NCI-H2081 treated with DMSO at 0.1 percent for 48 hours (cell line): Measurements from ENCODE around the gene SIPA1L3.

ENCODE experiments used
- DNase-seq: peaks from one replicate; lab custom pipeline; 2025; lab: John Stamatoyannopoulos, UW

Gene SIPA1L3

DNA sequence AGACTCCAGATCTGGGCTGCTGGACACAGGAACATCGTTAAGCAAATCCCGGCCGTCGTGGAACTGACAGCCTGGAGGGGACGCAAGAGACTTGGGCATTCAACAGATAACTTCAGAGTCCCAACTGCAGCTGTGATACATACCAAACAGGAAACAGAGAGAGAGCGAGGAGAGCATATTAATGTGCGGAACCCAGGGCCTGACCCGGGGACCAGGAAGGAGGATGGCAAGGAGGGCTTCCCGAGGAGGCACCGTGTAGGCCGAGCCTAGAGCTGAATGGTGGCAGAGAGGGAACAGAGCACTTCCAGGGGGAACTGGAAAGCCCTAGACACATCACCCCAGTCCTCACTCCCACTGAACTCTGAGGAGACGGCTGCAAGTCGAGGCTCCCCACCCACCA, 68.1 kb downstream of the SIPA1L3 start:
- no peak for DNase-seq

DNA sequence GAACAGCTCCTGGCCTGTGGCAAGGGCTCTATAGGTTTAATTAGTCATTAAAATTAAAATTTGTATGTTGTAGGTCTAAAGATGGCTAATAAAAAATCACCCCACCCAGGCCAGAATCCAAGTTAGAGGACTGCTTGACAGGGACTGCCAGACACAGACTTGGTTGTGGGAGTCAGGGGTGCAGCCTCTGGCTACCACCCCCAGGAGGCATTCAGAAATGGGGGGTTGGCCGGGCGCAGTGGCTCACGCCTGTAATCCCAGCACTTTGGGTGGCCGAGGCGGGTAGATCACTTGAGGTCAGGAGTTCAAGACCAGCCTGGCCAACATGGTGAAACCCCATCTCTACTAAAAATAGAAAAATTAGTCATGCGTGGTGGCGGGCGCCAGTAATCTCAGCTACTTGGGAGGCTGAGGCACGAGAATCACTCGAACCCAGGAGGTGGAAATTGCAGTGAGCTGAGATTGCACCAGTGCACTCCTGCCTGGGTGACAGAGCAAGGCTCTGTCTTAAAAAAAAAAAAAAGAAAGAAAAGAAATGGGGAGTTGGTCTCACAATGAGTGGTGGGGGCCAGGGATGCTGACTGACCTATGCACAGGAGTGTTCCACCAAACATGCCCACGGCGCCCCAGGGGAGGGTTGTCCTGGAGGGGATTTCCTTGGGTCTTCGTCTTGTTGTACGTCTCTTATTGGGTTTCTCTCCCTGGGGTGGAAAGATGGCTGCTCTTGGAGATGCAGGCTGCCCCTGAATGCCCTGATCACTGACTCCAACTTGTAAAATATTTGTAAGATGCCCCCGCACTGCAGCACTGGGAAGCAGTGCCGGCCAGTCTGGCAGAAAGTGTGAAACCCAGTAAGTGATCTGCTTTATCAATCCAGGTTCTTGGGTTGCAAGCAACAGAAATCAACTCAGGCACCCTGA, 68.8 kb downstream of the SIPA1L3 start:
- no peak for DNase-seq

DNA sequence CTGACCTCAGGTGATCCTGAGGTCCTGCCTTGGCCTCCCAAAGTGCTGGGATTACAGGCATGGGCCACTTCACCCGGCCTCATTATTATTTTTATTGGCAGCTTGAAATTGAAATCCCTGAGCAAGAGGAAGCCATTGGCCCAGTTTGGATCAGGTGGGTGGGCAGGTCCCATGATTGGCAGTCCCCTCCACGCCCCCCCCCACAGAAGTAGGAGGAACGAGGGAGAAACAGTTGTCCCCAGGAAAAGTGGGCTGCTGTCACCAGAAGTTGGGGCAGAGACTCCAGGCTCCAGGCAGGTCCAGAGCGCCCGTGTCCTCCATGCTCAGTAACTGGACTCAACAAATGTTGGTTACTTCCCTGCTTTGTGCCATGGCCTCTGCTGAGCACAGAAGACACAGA, 70.4 kb downstream of the SIPA1L3 start:
- DNase-seq, result no peak

DNA sequence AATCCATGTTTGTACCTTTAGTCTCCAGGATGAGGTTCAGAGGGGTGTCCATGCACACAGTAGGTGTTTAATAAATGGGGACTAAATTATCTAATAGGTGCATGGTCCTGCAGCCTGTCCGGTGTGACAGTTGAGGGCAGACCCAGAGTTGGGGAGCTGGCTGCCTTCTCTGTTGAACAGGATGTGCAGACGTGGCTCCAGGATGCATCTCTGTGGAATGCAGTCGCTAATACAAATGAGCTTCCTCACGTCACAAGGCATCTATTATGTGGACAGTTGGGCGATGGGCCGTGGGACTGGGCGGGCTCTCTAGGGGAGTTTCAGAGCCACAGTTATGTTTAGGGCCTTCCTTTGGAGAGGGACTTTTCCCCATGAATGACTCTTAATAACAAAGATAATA, 71.0 kb downstream of the SIPA1L3 start:
- DNase-seq, result no peak

DNA sequence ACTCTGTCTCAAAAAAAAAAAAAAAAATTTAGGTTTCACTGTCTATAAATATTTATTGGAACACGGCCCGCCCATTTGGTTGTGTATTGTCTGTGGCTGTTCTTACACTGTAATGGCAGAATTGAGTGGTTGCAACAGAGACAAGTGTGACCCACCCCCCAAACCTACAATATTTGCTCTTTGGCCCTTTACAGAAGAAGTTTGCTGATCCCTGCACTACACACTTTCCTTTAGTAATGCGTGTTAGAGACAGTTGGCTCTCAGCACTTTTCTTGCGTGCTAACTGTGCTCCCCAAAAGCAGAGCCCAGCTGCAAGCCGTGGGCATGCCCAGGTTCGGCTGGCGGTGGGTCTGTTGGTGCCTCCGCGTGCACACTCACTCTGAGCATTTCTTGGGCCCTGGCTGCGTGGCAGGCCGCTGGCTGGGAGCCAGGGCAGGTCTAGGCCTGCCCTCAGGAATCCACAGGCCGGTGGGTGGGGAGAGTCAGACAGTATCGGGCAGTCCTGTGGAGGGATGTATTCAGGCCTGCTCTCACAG, 72.6 kb downstream of the SIPA1L3 start:
- DNase-seq, result no peak

DNA sequence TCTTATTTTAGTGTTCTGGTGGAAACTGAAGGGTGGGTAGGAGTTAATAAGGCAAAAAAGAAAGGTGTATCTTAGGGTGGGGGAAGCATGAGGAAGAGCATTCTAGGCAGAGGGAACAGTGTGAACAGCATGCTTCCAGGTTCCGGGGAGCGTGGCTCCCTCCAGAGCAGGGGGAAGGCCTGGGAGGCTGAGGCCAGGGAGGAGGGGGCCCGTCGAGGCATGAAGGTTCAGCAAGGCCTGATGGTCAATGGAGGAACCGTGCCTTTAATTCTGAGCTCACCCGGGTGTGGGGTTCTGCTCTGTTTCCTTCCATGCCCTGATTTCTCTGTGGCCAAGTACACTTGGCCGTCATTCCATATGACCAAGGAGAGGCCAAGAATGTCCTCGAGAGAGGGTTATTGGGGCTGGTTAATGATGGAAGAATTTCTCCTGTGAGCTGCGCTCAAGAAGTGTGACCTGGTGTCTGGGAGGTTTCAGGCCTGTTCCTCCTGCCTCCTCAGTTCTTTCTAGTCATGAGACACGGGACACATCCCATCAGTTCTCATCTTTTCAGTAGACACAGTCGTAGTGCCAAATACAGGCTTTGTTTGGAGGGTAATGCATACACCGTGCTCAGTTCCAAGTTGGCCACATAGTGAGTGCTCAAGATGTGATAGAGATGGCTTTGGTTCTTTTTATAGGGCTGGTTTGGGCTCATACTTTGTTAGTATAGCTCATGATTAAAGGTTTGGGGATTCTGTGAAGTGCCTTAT, 73.6 kb downstream of the SIPA1L3 start:
- no peak for DNase-seq

DNA sequence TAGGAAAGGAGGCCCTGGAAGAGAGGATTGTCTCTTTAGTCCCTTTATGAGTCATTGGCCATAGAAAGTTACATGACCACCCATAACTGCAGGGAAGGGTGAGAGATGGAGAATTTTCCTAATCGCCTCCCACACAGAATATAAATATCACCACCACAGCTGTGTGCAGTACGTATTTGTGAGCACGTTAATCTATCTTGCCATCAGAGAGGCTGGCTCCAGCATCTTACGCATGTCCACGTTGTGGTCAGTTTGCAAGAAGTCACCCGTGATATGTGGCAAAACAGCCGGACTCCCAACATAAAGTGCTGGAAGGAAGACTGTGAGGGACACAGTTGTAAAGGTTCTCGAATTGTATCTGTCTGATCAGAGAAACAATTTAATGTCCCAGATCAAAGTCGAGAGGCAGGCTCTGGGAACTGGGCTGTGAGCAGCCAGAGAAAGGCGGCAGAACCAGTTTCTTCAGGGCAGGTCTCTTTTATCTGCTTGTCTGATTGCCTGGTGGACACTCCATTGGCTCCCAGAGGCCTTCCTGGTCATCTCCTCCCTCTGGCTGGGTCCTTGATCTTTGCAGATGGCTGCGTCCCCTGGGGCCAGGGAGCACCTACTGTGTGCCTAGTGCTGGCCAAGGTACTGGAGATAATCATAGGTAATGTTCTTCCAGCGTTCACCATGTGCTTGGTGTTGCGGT, 74.9 kb downstream of the SIPA1L3 start:
- DNase-seq, result no peak

DNA sequence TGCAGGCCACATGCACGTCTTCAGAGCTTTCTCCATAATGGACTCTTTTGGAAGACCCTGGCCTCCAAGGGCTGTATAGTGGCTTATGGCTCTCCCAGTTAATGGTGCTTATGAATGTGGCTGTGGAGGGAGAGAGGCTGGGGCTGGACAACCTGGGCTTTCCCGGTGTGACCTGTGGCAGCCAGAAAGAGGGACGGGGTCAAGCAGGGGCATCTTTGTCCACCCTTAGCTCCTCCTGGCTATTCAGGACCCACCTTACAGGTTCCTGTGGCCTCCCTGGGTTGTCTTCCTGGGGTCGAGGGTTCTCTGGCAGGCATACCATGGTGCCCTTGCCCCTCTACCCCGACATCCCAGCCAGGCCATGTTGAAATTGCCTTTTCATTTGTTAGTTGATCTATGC, 75.6 kb downstream of the SIPA1L3 start:
- DNase-seq, result no peak

DNA sequence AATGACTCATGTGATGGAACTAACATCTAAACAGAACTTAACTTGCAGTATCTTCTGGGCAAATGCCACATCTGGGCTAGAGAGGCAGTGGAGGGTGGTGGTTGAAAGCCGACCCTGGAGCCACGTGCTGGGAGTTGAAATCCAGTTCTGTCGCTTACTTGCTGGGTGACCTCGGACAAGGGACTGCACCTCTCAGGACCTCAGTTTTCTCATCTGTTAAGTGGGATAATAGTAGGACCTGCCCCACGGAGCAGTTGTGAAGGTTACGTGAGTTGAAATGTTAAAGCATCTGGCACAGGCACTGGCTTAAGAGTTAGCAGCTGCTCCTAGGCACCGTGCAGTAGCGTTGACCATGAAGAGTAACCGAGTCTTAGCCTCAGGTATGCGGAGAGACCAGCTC, 76.1 kb downstream of the SIPA1L3 start:
- no peak for DNase-seq

DNA sequence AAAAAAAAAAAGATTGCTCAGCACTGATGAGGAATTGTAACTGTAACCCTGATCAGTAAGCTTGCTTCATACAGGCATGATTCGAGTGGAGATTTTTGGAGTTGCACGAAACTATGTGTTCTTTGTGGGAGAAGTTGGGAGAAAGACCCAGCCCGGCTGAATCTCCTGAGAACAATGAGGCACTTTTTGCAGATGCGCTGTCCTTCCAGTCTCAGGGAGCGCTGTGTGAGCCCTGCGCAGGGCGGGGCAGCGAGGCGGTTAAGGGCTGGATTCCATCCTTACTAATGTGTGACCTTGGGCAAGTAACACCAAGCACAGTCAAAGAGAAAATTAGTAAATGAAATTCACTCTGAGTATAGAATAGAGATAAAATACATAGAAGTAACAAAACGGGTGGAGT, 76.9 kb downstream of the SIPA1L3 start:
- DNase-seq, result no peak

DNA sequence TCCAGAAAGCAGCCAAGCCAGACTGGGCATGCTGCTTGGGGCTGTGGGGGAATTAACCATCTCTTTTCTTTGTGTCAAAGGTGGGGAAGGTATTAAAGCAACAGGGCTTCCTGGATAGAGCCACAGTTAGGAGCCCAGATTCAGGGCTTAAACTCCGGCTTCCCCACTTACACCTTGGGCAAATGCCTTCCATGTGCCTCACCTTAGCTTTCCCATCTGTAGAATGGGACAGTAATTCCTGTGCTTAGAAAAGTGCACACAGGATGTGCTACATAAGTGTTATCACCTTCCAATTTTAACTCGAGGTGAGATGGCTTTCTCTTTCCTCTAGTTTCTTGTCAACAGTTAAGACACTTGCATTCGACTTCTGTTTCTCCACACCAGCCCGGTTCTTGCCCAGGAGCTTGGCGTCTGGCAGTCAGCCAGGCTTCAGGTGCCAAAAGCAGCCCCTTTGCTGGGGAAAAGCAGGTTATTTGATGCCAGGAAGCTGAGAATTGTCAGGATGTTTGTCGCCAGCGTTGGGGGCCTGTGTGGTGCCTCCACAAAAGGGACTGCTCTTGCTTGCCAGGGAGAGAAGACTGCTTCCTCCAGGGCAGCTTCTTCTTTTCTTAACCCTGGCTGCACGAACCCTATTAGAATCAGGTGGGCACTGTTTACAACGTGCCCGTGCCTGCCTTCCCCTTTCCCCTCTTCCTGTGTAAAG, 79.2 kb downstream of the SIPA1L3 start:
- DNase-seq, result no peak

DNA sequence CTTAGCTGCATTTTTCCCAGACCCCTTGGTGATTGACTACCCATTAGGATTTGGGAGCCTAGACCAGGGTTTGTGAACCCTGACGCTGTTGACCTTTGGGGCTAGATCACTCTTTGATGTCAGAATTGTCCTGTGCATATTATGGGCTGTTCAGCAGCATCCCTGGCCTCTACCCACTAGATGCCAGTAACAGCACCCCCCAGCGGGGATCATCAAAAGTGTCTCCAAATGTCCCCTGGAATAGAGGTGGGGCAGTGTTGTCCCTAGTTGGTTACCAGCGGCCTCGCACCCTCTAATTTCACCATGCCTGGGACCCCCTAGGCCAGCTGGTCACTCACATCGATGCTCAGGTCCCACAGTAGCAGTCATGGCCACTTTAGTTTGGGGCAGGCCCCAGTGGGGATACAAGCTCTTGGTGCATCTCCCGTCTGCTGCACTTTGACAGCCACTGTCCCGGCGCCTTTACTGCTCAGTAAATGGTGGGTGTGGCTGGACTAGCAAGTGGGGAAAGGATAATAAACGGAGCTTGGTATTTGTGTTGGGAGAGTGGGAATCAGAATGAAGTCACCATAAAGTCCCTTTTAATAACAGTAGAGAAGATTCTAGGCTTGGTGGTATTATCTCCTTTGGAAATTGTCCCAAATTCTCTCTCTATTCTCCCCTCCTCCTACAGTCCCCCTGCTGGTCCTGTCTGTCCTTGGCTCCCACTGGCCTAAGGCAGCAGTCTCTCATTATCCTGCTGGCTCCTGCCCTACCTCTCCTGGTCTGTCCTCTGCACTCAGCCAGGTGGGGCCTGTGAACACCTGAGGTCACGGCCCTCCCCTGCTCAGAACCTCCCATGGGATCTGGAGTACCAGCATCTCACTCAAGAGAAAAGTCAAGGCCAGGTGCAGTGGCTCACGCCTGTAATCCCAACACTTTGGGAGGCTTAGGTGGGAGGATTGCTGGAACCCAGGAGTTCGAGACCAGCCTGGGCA, 80.6 kb downstream of the SIPA1L3 start:
- DNase-seq, result no peak

DNA sequence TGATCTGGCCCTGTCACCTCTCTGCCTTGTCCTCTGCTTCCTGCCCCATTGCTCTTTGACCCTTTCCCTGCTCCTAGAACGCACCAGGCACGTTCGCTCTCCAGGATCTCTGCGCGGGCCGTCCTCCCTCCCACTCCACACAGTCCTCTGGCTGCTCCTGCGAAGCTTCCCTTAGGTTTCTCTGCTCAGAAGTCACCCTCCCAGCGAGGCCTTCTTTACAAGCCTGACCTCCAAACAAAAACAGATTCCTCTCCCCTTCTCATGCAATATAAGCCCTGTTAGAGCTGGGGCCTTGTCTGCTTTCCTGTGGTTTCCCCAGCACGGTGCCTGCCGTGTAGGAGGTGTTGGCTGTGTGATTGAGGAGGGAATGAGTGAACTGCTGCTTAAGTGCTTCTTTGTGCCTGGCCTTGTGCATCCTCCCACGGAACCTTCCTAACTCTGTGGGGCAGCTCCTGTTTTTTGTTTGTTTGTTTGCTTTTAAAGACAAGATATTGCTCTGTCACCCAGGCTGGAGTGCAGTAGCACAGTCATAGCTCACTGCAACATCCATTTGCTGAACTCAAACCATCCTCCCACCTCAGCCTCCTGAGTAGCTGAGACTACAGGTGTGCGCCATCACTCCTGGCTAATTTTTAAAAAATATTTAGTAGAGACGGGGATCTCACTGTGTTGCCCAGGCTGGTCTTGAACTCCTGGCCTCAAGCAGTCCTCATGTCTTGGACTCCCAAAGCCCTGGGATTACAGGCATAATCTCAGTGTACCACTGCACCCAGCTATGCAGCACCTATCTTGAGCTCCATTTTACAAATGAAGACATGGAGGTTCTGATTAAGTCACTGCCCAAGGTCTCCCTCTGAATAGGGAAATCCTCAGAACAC, 82.0 kb downstream of the SIPA1L3 start:
- DNase-seq, result no peak

DNA sequence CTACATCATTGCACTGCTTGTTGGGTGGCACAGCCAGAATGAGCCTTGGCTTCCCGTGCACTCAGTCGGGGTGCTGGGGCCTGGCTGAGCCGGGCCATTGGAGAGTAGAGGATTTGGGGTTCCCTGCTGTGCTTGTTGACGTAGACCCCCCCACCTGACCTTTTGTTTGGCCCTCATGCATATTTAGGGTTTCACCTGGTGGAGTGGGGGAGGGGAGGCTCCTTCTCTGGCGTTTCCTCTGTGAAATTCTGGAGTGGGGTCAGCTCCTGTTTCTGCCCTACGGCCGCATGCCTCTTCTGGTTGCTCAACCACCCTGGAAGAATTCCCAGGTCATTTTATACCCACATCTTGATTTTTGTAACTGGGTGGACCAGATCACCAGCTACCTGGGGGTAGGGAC, 82.8 kb downstream of the SIPA1L3 start:
- DNase-seq, result no peak

DNA sequence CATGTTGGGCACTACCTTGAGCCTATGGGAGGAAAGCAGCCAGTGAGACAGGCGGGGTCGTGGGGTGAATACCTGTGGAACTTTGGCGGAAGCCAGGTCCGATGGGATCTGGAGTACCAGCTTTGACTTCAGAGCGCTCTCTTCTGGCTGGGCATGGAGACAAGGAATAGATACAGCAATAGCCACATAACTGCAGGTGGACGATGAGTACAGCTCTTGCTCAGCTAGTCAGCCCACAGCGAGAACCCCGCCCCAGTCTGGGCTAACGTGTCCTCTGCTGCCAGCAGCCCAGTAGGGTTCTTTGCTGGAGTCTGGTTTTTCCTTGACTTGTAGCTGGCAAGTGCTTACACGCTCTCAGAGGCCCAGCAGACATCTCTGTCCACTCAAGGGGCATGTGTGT, 83.4 kb downstream of the SIPA1L3 start:
- no peak for DNase-seq

DNA sequence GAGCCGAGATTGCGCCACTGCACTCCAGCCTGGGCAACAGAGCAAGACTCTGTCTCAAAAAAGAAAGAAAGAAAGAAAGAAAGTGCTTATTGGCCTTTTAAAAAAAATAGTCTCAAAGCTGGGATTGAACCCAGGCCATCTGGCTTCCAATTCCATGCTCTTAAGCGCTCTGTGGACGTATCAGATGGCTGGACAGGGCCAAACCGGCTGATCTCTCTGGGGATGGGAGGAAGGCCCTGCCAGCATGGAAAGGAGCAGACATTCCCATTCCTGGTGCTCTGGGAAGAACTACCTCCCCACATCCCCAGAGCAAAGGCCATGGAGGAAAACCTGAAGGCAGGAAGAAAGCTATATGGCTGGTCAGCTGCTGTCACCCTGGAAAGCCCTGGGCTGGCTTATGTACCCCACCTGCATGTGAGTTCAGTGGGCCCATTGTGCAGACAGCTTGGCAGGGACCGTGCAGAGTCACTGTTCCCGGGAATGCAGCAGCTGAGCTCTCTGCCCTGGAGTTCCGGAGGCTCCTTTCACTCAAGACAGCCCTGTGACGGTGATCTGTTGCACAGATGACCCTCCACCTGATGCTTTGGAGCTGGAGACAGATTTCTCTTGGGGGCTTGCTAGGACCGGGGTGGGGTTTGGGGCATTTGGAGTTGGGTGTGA, 84.3 kb downstream of the SIPA1L3 start:
- DNase-seq, result no peak

DNA sequence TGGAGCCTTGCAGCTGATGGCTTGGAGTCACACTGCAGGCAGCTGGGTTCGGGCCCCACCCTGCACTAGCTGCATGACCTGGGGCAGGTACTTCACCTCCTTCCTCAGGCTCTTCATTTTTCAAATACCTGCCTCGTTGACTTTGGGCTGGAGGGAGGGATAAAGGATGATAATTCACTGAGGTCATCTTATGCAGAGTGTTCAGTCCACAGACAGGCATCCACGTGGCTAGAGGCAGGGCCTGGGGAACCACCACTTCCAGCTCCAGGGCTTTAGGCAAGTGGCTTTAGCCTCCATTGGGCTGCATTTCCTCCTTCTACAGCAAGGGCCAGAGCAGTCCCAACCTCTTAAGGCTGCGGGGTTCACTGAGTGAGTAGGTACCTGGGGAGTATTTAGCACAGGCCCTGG, 84.8 kb downstream of the SIPA1L3 start:
- no peak for DNase-seq

DNA sequence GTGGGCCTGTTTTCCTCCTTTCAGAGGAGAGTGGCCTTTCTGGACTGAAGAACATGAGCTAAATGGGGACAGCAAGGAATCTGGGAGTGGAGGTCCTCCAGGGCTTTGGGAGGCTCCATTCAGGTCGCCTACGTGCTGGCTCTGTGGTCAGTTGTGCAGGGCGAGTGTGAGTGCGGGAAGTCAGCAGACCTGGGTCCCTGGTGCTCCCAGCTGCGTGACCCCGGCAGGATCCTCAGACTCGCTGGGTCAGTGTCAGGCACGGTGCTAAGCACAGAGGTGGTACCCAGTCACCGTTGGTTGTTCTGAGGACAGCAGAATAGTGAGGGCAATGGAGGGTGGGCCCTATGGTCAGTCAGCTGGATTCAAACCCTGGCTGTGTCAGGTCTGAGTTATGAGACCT, 85.8 kb downstream of the SIPA1L3 start:
- no peak for DNase-seq

DNA sequence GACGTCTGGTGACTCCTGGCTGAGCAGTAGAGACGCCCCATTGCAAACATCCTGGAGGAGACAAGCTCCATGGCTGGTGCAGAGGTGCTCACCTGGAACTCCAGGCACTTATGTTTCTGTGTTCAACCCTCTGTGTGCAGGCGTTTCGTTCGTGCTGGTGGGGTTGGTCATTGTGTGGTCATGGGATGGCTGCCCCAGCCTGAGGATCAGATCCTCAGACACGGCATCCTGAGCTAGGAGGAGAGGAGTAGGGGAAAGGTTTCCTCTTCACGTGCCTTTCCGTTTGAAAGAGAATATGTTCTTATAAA, 87.8 kb downstream of the SIPA1L3 start:
- no peak for DNase-seq
